HFF-Myc (cell line): Measurements from ENCODE around the gene KCNJ4.

Experiments
- DNase-seq: peaks from one replicate; pipeline ENCODE4 v3.0.0-alpha.2; 2011; ENCODE audit warnings: low read depth; ENCODE audit errors: extremely low read depth
- H3K4me3 ChIP-seq: replicated peaks from 2 replicates; pipeline ENCODE4 v1.5.1; 2011; ENCODE audit warnings: low read depth, mild to moderate bottlenecking, control low read depth, low read length
- TF ChIP-seq, protein P1 (sequence below): IDR thresholded peaks from 2 replicates; pipeline ENCODE4 v1.5.1; 2012; ENCODE audit warnings: mild to moderate bottlenecking, low read depth, low read length, control low read depth; ENCODE audit errors: missing control alignments

The KCNJ4 gene

DNA sequence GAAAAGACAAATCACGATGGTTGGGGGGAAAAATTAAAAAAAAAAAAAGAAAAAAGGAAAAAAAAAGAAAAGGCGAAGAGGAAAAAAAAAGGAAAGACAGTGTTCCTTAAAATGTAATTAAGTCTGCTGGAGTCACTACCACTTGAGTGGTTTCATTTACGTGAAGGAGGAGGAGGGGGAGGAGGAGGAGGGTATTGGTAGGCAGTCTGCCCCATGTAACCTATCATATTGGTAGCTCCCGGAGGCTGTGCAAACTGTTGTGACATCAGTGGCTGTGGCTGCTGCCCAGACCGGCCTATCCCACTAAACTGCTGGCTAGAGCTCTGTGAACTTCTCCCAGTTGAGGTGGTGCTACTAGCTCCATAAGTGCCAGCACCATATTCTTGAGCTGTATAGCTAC lies 30.8 kb upstream of the KCNJ4 start:
- TF ChIP-seq, protein P1, sequence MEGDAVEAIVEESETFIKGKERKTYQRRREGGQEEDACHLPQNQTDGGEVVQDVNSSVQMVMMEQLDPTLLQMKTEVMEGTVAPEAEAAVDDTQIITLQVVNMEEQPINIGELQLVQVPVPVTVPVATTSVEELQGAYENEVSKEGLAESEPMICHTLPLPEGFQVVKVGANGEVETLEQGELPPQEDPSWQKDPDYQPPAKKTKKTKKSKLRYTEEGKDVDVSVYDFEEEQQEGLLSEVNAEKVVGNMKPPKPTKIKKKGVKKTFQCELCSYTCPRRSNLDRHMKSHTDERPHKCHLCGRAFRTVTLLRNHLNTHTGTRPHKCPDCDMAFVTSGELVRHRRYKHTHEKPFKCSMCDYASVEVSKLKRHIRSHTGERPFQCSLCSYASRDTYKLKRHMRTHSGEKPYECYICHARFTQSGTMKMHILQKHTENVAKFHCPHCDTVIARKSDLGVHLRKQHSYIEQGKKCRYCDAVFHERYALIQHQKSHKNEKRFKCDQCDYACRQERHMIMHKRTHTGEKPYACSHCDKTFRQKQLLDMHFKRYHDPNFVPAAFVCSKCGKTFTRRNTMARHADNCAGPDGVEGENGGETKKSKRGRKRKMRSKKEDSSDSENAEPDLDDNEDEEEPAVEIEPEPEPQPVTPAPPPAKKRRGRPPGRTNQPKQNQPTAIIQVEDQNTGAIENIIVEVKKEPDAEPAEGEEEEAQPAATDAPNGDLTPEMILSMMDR, result no peak
- H3K4me3 ChIP-seq, result no peak overlapping the region
- no peak for DNase-seq

DNA sequence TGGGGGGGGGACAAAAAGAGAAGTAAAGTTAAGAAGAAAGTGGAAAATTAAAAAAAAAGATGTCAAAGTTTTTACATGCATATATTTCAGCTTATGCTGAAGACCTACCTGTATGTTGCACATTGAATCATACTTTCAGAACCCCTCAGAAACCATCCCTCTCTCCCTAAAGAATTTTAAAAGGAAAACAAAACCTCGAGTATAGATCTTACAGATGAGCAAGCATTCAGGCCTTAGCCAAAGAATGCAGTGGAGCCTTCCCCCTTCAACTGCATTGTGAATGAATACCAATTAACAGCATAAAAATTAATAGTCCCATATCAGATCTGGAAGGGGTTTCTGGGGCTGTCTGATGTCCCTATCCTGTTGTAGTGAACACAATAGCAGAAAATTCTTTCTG lies 29.2 kb upstream of the KCNJ4 start:
- TF ChIP-seq, protein P1, result no peak
- no peak overlapping the region for H3K4me3 ChIP-seq
- DNase-seq, result no peak

DNA sequence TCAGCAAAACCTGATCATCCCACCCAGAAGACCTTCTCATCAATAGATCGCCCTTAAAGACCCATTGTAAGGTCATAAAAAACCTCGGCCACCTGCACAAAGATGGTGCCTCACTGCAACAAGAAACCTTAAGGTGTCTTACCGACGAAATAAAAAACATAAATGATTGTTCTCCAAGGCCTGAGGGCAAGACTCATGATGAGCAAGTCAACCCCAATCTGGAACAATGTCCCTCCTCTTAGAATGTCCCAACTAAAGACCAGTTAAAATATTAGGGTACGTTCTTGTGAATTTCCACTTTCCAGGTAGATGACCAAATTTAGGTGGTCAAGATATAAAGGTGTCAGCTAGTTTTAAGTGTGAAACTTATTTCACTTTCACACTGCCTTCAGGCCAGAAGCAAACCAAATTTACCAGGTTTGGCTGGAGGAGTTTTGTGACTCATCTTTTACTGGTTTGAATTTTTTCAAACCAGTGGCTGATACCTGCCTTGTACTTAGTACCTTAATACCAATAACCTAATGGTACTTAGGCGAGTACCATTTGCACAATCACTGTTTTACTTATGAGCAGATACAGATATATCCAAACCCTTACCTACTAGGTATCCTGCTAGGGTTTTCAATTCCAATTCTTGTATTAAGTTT lies 27.8 kb upstream of the KCNJ4 start:
- TF ChIP-seq, protein P1, result no peak
- no peak for DNase-seq
- no peak overlapping the region for H3K4me3 ChIP-seq

DNA sequence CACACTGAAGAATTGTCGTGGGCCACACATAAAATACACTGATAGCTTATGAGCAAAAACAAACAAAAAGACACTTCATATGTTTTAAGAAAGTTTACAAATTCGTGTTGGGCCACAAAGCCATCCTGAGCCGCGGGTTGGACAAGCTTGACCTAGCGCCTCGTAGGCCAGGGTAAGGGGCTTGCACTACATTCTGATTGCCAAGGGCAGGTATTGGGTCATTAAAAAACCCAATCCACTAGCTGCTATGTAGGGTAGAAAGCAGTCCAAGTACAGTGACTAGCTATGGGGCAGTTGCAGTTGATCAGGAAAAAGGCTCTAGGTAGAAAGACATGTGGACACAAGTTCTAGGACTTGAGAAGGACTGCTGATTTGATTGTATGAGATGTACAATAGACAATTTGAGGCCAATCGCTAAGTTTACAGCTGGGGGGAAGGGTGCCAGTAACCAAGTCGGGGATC lies 26.9 kb upstream of the KCNJ4 start:
- TF ChIP-seq, protein P1, result no peak
- no peak overlapping the region for H3K4me3 ChIP-seq
- DNase-seq, result no peak

DNA sequence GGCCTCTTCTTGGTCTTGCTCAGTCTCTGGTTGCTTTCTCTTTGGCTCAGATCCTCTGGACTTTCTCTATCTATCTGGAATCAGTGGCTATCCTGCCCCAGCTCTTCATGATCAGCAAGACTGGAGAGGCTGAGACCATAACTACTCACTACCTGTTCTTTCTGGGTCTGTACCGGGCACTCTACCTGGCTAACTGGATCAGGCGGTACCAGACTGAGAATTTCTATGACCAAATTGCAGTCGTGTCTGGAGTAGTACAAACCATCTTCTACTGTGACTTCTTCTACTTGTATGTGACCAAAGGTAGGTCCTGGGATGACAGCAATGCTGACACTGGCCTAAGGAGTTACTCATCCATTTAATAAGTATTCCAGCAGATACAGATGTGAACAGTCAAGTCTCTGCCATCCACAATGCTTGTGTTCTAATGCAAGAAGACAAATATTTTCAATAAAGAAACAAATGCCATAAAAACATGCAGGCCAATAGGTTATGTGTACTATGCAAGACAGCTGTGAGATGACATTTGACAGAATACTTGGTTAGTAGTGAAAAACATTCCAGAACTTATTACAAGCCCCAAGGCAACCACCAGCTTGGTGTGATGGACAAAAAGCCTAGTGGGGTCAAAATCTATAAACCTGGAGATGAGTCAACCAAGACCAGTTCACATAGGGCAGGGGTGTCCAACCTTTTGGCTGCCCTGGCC lies 26.3 kb upstream of the KCNJ4 start:
- no peak for DNase-seq
- TF ChIP-seq, protein P1, result no peak
- H3K4me3 ChIP-seq, result no peak overlapping the region

DNA sequence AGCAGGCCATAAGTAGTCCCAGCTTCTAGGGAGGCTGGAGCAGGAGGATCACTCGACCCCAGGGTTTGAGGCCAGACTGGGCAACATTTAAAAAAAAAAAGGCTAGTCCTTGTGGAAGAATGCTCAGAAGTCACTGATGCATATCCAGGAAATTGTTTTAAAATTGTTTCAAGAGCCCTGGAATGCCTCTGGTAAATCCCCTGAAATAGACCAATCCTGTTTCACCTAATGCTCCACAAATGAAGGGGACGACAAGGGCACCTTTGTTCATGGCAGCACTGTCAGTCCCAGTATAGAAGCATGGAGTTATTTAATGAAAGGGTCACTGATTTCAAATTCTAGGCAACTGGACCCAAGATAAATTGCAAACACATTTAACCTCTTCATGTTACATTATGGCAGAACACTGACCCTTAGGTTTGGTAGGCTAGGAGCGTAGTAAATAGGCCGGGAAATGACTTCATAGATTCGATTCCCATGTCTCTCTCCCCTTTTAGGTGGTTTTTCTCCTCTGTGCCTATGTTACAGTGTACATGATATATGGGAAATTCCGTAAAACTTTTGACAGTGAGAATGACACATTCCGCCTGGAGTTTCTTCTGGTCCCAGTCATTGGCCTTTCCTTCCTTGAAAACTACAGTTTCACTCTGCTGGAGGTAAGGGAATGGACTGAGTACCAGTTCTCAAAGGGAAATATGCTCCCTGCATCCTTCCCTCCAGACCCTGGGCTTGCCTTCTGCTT lies 24.3 kb upstream of the KCNJ4 start:
- H3K4me3 ChIP-seq, result no peak overlapping the region
- TF ChIP-seq, protein P1, result no peak
- DNase-seq, result no peak
